ENCODE measurements around the gene SPTLC2.

The SPTLC2 gene

DNA sequence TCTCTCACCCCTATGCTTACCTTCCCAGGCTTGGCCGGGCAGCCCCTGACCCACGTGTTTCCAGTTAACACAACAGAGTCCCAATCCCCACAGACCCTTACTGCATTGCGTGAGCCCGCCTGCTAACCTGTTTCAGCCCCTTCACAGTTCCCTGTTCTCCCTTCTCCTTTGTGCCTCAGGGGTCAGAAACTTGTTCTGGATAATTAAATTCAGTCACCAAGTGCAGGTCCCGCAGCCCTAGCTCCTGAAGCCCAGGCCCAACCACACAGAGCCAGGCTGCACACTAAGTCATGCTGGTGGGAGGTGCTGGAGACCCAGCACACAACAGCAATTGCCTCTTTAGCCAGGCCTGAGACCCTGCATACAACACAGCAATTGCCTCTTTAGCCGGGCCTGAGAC lies 127.4 kb downstream of the SPTLC2 start:
- no peak for TF ChIP-seq NFIC (IDR thresholded peaks at IDR 0.05)
- no peak for TF ChIP-seq EGR1 (IDR thresholded peaks at IDR 0.05)
- TF ChIP-seq EP300 (IDR thresholded peaks at IDR 0.05; ENCODE audit: borderline replicate concordance) = no peak
- no peak for TF ChIP-seq TAF1 (IDR thresholded peaks at IDR 0.05; ENCODE audit: low read depth)
- TF ChIP-seq, protein P1, sequence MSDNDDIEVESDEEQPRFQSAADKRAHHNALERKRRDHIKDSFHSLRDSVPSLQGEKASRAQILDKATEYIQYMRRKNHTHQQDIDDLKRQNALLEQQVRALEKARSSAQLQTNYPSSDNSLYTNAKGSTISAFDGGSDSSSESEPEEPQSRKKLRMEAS (IDR thresholded peaks at IDR 0.05) = no peak
- no peak for TF ChIP-seq TEAD4 (IDR thresholded peaks at IDR 0.05)
- TF ChIP-seq TCF12 (IDR thresholded peaks at IDR 0.05; ENCODE audit: low read depth) = no peak
- TF ChIP-seq, protein P2, sequence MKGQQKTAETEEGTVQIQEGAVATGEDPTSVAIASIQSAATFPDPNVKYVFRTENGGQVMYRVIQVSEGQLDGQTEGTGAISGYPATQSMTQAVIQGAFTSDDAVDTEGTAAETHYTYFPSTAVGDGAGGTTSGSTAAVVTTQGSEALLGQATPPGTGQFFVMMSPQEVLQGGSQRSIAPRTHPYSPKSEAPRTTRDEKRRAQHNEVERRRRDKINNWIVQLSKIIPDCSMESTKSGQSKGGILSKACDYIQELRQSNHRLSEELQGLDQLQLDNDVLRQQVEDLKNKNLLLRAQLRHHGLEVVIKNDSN (IDR thresholded peaks at IDR 0.05) = no peak

GRCh38 chr14:77488558-77488957 lies 127.9 kb downstream of the SPTLC2 start:
- no peak for TF ChIP-seq CEBPB (IDR thresholded peaks at IDR 0.05)
- TF ChIP-seq TAF1 (IDR thresholded peaks at IDR 0.05; ENCODE audit: low read depth) = no peak
- TF ChIP-seq EP300 (IDR thresholded peaks at IDR 0.05; ENCODE audit: borderline replicate concordance) = no peak
- TF ChIP-seq TEAD4 (IDR thresholded peaks at IDR 0.05) = no peak

GRCh38 chr14:77485901-77486678 lies 130.3 kb downstream of the SPTLC2 start:
- no peak for TF ChIP-seq REST (IDR thresholded peaks at IDR 0.05; ENCODE audit: low read depth)
- TF ChIP-seq ZBTB7A (IDR thresholded peaks at IDR 0.05; ENCODE audit: low read depth) = no peak
- no peak for TF ChIP-seq CEBPB (IDR thresholded peaks at IDR 0.05)
- TF ChIP-seq EGR1 (IDR thresholded peaks at IDR 0.05) = no peak
- TF ChIP-seq TEAD4 (IDR thresholded peaks at IDR 0.05) = no peak
- TF ChIP-seq FOXM1 (IDR thresholded peaks at IDR 0.05; ENCODE audit: borderline replicate concordance, low read depth) = no peak
- no peak for TF ChIP-seq CREB1 (IDR thresholded peaks at IDR 0.05; ENCODE audit: low read depth)
- TF ChIP-seq EP300 (IDR thresholded peaks at IDR 0.05; ENCODE audit: borderline replicate concordance) = no peak
- TF ChIP-seq, protein P1 (IDR thresholded peaks at IDR 0.05) = no peak
- no peak for TF ChIP-seq RAD21 (IDR thresholded peaks at IDR 0.05; ENCODE audit: low read depth)
- no peak for TF ChIP-seq TCF12 (IDR thresholded peaks at IDR 0.05; ENCODE audit: low read depth)
- TF ChIP-seq, protein P2 (IDR thresholded peaks at IDR 0.05) = no peak
- no peak for TF ChIP-seq NFIC (IDR thresholded peaks at IDR 0.05)
- no peak for TF ChIP-seq TAF1 (IDR thresholded peaks at IDR 0.05; ENCODE audit: low read depth)
- no peak for TF ChIP-seq YY1 (IDR thresholded peaks at IDR 0.05; ENCODE audit: low read depth)

DNA sequence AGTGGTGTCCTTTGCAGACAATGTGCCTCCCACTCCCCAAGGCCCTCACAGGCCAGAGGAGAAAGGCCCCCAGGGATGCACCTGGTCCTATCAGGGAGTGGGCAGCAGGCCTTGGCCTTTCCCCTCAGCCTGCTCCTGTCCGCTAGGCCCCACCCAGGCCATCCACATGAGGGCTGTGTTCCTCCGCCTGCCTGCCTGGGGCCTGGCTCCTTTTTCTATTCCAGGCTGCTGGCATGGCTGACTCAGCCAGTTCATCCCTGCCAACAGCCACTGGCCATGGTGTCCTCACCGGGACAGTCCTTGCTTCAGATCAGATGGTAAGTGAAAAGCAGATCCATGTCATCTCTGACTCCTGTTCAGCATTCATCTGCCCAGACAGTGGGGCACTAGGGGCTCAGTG lies 131.2 kb downstream of the SPTLC2 start:
- no peak for TF ChIP-seq NFIC (IDR thresholded peaks at IDR 0.05)
- TF ChIP-seq, protein P2 (IDR thresholded peaks at IDR 0.05) = no peak
- no peak for TF ChIP-seq YY1 (IDR thresholded peaks at IDR 0.05; ENCODE audit: low read depth)
- TF ChIP-seq, protein P1 (IDR thresholded peaks at IDR 0.05) = no peak
- no peak for TF ChIP-seq CEBPB (IDR thresholded peaks at IDR 0.05)
- no peak for TF ChIP-seq REST (IDR thresholded peaks at IDR 0.05; ENCODE audit: low read depth)
- no peak for TF ChIP-seq CREB1 (IDR thresholded peaks at IDR 0.05; ENCODE audit: low read depth)
- TF ChIP-seq TCF12 (IDR thresholded peaks at IDR 0.05; ENCODE audit: low read depth) = no peak
- TF ChIP-seq EGR1 (IDR thresholded peaks at IDR 0.05) = no peak
- TF ChIP-seq ZBTB7A (IDR thresholded peaks at IDR 0.05; ENCODE audit: low read depth) = no peak
- TF ChIP-seq EP300 (IDR thresholded peaks at IDR 0.05; ENCODE audit: borderline replicate concordance) = no peak
- TF ChIP-seq FOXM1 (IDR thresholded peaks at IDR 0.05; ENCODE audit: borderline replicate concordance, low read depth) = no peak
- no peak for TF ChIP-seq RAD21 (IDR thresholded peaks at IDR 0.05; ENCODE audit: low read depth)
- TF ChIP-seq TAF1 (IDR thresholded peaks at IDR 0.05; ENCODE audit: low read depth) = no peak
- no peak for TF ChIP-seq TEAD4 (IDR thresholded peaks at IDR 0.05)

DNA sequence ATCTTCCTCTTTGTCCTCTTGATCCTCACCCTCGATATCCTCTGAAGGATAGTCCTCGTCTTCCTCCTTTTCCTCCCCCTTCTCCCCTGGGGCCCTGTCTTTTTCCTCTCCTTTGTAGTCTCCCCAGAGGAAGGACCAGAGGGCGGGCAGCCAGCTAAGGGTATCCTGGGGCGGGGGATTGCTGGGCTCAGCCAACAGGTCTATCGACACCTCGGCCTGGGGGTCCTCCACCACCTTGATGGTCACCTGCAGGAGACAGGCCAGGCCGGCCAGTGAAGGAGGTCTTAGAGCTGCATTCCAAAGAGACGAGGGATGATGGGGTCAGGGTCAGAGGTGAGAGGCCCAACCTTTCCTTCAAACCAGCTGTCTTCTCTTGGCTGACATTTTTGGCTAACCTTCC lies 134.0 kb downstream of the SPTLC2 start:
- TF ChIP-seq FOXM1 (IDR thresholded peaks at IDR 0.05; ENCODE audit: borderline replicate concordance, low read depth) (no peak), TEAD4 (IDR thresholded peaks at IDR 0.05) (no peak), EP300 (IDR thresholded peaks at IDR 0.05; ENCODE audit: borderline replicate concordance) (no peak), REST (IDR thresholded peaks at IDR 0.05; ENCODE audit: low read depth) (no peak), CREB1 (IDR thresholded peaks at IDR 0.05; ENCODE audit: low read depth) (no peak), CEBPB (IDR thresholded peaks at IDR 0.05) (no peak), EGR1 (IDR thresholded peaks at IDR 0.05) (no peak)
- TF ChIP-seq, protein P2 (IDR thresholded peaks at IDR 0.05) = no peak
- TF ChIP-seq, protein P1 (IDR thresholded peaks at IDR 0.05) = no peak
